ENCODE measurements around the gene KCNQ1. TPM values are rescaled to one million over a fixed set of nuclear protein-coding genes. Genes with fewer than 3 reads are reported as not detected.
"Not testable (repeated sequence)": the region's sequence is repeated elsewhere in the genome, so short reads cannot be mapped to it uniquely, and the experiment has no call there.

Gene KCNQ1
- total RNA-seq, 3 donors from 2014 or later: 15.5 to 44.7 (median 37.4) TPM

- no peak for ATAC-seq
- intact Hi-C loops (cut with DNase I, micrococcal nuclease): no loop called here
- no peaks in the 10 kb centered on the region for H3K4me1 ChIP-seq (ENCODE audit: low read depth)
- H3K36me3 ChIP-seq (ENCODE audit: low read depth): no peaks in the 10 kb centered on the region
- H3K4me3 ChIP-seq: no peak overlapping the region
- TF ChIP-seq CTCF (IDR thresholded peaks at IDR 0.05): no peak
- peaks cover 7% of the 10 kb centered on the region for H3K9me3 ChIP-seq
- DNase-seq: no peak
These were observed 32.4 kb downstream of the KCNQ1 start for GRCh38 chr11:2477254-2477653.

GRCh38 chr11:2477936-2478335, 33.1 kb downstream of the KCNQ1 start:
- Histone ChIP-seq H3K9me3 (peaks cover 7% of the 10 kb centered on the region), H3K36me3 (ENCODE audit: low read depth) (no peaks in the 10 kb centered on the region), H3K4me1 (ENCODE audit: low read depth) (no peaks in the 10 kb centered on the region), H3K4me3 (no peak overlapping the region)
- no peak for TF ChIP-seq CTCF (IDR thresholded peaks at IDR 0.05)
- ATAC-seq (no peak), DNase-seq (peak in 1 of 3 donors; percentile 17)
- intact Hi-C loops (cut with DNase I, micrococcal nuclease): no loop called here

- H3K9me3 ChIP-seq; ATAC-seq; H3K4me1 ChIP-seq (ENCODE audit: low read depth); intact Hi-C loops (cut with DNase I, micrococcal nuclease); H3K4me3 ChIP-seq; DNase-seq; H3K36me3 ChIP-seq (ENCODE audit: low read depth): not testable (repeated sequence)
These were observed 35.5 kb downstream of the KCNQ1 start for GRCh38 chr11:2480067-2480873.

- no peaks in the 10 kb centered on the region for H3K36me3 ChIP-seq (ENCODE audit: low read depth)
- no peaks in the 10 kb centered on the region for H3K4me1 ChIP-seq (ENCODE audit: low read depth)
- H3K4me3 ChIP-seq: no peak overlapping the region
- H3K9me3 ChIP-seq: peaks cover 7% of the 10 kb centered on the region
- TF ChIP-seq CTCF (IDR thresholded peaks at IDR 0.05): no peak
- intact Hi-C loops (cut with DNase I, micrococcal nuclease): no loop called here
- ATAC-seq (peak; percentile 52), DNase-seq (no peak)
These were observed 36.0 kb downstream of the KCNQ1 start for GRCh38 chr11:2480874-2481220.

- peaks cover 7% of the 10 kb centered on the region for H3K9me3 ChIP-seq
- H3K36me3 ChIP-seq (ENCODE audit: low read depth): no peaks in the 10 kb centered on the region
- no peak overlapping the region for H3K4me3 ChIP-seq
- intact Hi-C loops (cut with DNase I, micrococcal nuclease): no loop called here
- ATAC-seq (peak; percentile 15), DNase-seq (peak in 1 of 3 donors; percentile 48)
- no peaks in the 10 kb centered on the region for H3K4me1 ChIP-seq (ENCODE audit: low read depth)
- no peak for TF ChIP-seq CTCF (IDR thresholded peaks at IDR 0.05)
These were observed 36.4 kb downstream of the KCNQ1 start for GRCh38 chr11:2481253-2481652.

- TF ChIP-seq CTCF (IDR thresholded peaks at IDR 0.05): no peak
- H3K36me3 ChIP-seq (ENCODE audit: low read depth): no peaks in the 10 kb centered on the region
- DNase-seq (no peak), ATAC-seq (no peak)
- H3K4me3 ChIP-seq: no peak overlapping the region
- peaks cover 12% of the 10 kb centered on the region for H3K9me3 ChIP-seq
- H3K4me1 ChIP-seq (ENCODE audit: low read depth): no peaks in the 10 kb centered on the region
- intact Hi-C loops (cut with DNase I, micrococcal nuclease): no loop called here
These were observed 37.4 kb downstream of the KCNQ1 start for GRCh38 chr11:2482204-2482603.
